Natural killer cell (primary cell): ENCODE results near the gene NMB. TPM values are rescaled to one million over a fixed set of nuclear protein-coding genes. Genes with fewer than 3 reads are reported as not detected.

ENCODE experiments used
- ATAC-seq, 3 donors: fragments of 150-1000 bp in 2 of 3; fragments of 200-7000 bp in 1 of 3; cut with Tn5 transposase; 1 replicate in 1 of 3; 2 replicates in 2 of 3; pipeline ENCODE4 v1.10.0; 2021; ENCODE audit warnings: mild to moderate bottlenecking in 2 of 3, moderate library complexity in 2 of 3
- DNase-seq, 2 donors: peaks; one replicate each; pipeline versions ENCODE4 v3.0.0 to v3.0.0-alpha.2; 2013 to 2021; ENCODE audit warnings: mixed read lengths in 1 of 2
- H3K27ac ChIP-seq: one replicate; pipeline ENCODE4 v1.5.1; 2013; ENCODE audit warnings: mild to moderate bottlenecking, low read length
- H3K27me3 ChIP-seq: one replicate; pipeline ENCODE4 v1.6.1; 2013; ENCODE audit warnings: low read length; ENCODE audit not compliant: control insufficient read depth, insufficient read depth
- H3K36me3 ChIP-seq: one replicate; pipeline ENCODE4 v1.6.1; 2013; ENCODE audit warnings: low read length; ENCODE audit not compliant: control insufficient read depth, insufficient read depth
- H3K4me1 ChIP-seq: one replicate; pipeline ENCODE4 v1.6.1; 2013; ENCODE audit warnings: low read length; ENCODE audit not compliant: control insufficient read depth, insufficient read depth
- H3K4me3 ChIP-seq: one replicate; pipeline ENCODE4 v1.5.1; 2013; ENCODE audit warnings: low read length
- H3K9me3 ChIP-seq: one replicate; pipeline ENCODE4 v1.6.1; 2013; ENCODE audit warnings: low read length; ENCODE audit not compliant: control insufficient read depth, insufficient read depth
- H3K27ac Mint-ChIP-seq, 2 donors: one replicate each; pipeline ENCODE4 v1.8.0; 2022; ENCODE audit warnings: mild to moderate bottlenecking in 2 of 2, mixed read lengths in 2 of 2, moderate library complexity in 1 of 2
- H3K27me3 Mint-ChIP-seq, 2 donors: one replicate each; pipeline ENCODE4 v1.8.0; 2022; ENCODE audit warnings: low read depth in 2 of 2, mixed read lengths in 2 of 2
- H3K36me3 Mint-ChIP-seq: one replicate; pipeline ENCODE4 v1.8.0; 2022; ENCODE audit warnings: mixed read lengths
- H3K4me1 Mint-ChIP-seq, 2 donors: one replicate each; pipeline ENCODE4 v1.8.0; 2022; ENCODE audit warnings: mixed read lengths in 2 of 2
- H3K4me3 Mint-ChIP-seq: one replicate; pipeline ENCODE4 v1.8.0; 2022; ENCODE audit warnings: mild to moderate bottlenecking, moderate library complexity, mixed read lengths
- H3K9me3 Mint-ChIP-seq, 2 donors: one replicate each; pipeline ENCODE4 v1.8.0; 2022; ENCODE audit warnings: mixed read lengths in 2 of 2
- CTCF ChIP-seq: fragments of 200-600 bp; IDR thresholded peaks from one replicate; pipeline ENCODE4 v1.8.0; 2022; ENCODE audit warnings: antibody characterized with exemption
- WGBS: methylation state at CpG from one replicate; pipeline ENCODE4 v1.1.7; 2013; ENCODE audit warnings: missing lambda C conversion rate; ENCODE audit not compliant: insufficient coverage; 5-methylcytosine and 5-hydroxymethylcytosine counted together
- intact Hi-C: fragments of 100-400 bp; cut with micrococcal nuclease; formaldehyde crosslinking; loops from one replicate; pipeline ENCODE4 v1.14.2; 2022
- total RNA-seq, 4 donors: library from RNA; stranded (reverse); fragments of 120-200 nt in 1 of 4; gene quantifications; one replicate each; pipeline versions ENCODE4 v1.2.3 to v1.2.4, GENCODE V29; 2013 to 2022

NMB gene
- total RNA-seq, 3 donors from 2014 or later (not counting 1 experiment from before 2014, with no cell fraction given) = 3.8 to 6.4 (median 5.1) TPM

GRCh38 chr15:84659904-84660781, 2.1 kb upstream of the NMB start:
- intact Hi-C loops = loop anchor here (2.0 kb wide), 1 partner anchor 57 kb away; the partner anchor contains the start of gene SEC11A

GRCh38 chr15:84658788-84659411, 901 bp upstream of the NMB start:
- no peaks in the 10 kb centered on the region for H3K27me3 Mint-ChIP-seq
- ATAC-seq (no peak), DNase-seq (no peak)
- 53% methylated on average over 6 of the region's 7 CpGs for WGBS
- peaks cover 34 to 41% of the 10 kb centered on the region in 2 donors for H3K4me1 Mint-ChIP-seq
- peaks cover 25% of the 10 kb centered on the region for H3K4me1 ChIP-seq
- no peaks in the 10 kb centered on the region for H3K36me3 Mint-ChIP-seq
- H3K27ac Mint-ChIP-seq = peak overlapping the region; percentile 76 to 81
- no peak for TF ChIP-seq CTCF
- H3K27me3 ChIP-seq = no peaks in the 10 kb centered on the region
- no peaks in the 10 kb centered on the region for H3K36me3 ChIP-seq
- peak overlapping the region; percentile 1 for H3K27ac ChIP-seq
- intact Hi-C loops = loop anchor here (2.0 kb wide), 1 partner anchor 58 kb away; the partner anchor contains the start of gene SEC11A
- H3K4me3 Mint-ChIP-seq = peak overlapping the region; percentile 89
- no peaks in the 10 kb centered on the region for H3K9me3 Mint-ChIP-seq
- no peaks in the 10 kb centered on the region for H3K9me3 ChIP-seq
- H3K4me3 ChIP-seq = peak overlapping the region; percentile 35

More at GRCh38 chr15:84659904-84660781, 2.1 kb upstream of the NMB start:
- no peak for DNase-seq
- Histone ChIP-seq H3K9me3 (no peaks in the 10 kb centered on the region), H3K4me3 (no peak overlapping the region), H3K27ac (no peak overlapping the region), H3K36me3 (peaks cover 3% of the 10 kb centered on the region), H3K4me1 (peaks cover 18% of the 10 kb centered on the region), H3K27me3 (no peaks in the 10 kb centered on the region)
- no peak for TF ChIP-seq CTCF
- H3K27ac Mint-ChIP-seq = peak overlapping the region; percentile 76 to 81
- no peaks in the 10 kb centered on the region for H3K36me3 Mint-ChIP-seq
- 72% methylated on average over 4 of the region's 4 CpGs for WGBS
- peak overlapping the region; percentile 21 for H3K4me3 Mint-ChIP-seq
- ATAC-seq = no peak
- H3K27me3 Mint-ChIP-seq = no peaks in the 10 kb centered on the region
- H3K9me3 Mint-ChIP-seq = no peaks in the 10 kb centered on the region
- peaks cover 24 to 32% of the 10 kb centered on the region in 2 donors for H3K4me1 Mint-ChIP-seq

- H3K4me1 Mint-ChIP-seq = peaks cover 39 to 51% of the 10 kb centered on the region in 2 donors
- H3K27me3 ChIP-seq = no peaks in the 10 kb centered on the region
- H3K27ac Mint-ChIP-seq = peak overlapping the region; percentile 41 to 76
- peak overlapping the region; percentile 43 for H3K4me3 ChIP-seq
- ATAC-seq (no peak), DNase-seq (no peak)
- H3K4me1 ChIP-seq = peaks cover 36% of the 10 kb centered on the region
- TF ChIP-seq CTCF = no peak
- 33% methylated on average over 17 of the region's 17 CpGs for WGBS
- no peaks in the 10 kb centered on the region for H3K27me3 Mint-ChIP-seq
- H3K36me3 ChIP-seq = no peaks in the 10 kb centered on the region
- no peaks in the 10 kb centered on the region for H3K9me3 ChIP-seq
- no peaks in the 10 kb centered on the region for H3K9me3 Mint-ChIP-seq
- H3K27ac ChIP-seq = no peak overlapping the region
- H3K36me3 Mint-ChIP-seq = no peaks in the 10 kb centered on the region
- H3K4me3 Mint-ChIP-seq = peak overlapping the region; percentile 80
- intact Hi-C loops = loop anchor here (2.0 kb wide), 1 partner anchor 59 kb away; the partner anchor contains the start of gene SEC11A
These were observed 285 bp downstream of the NMB start for GRCh38 chr15:84657748-84658079.
